ACHN (cell line): ENCODE measurements around the gene MGAT4B.

Experiments
- DNase-seq: peaks from one replicate; pipeline ENCODE4 v3.0.0-alpha.2; 2015
- in situ Hi-C: cut with HindIII; loops from 2 replicates; pipeline ENCODE4 v1.10.0; 2017; ENCODE audit warnings: low sequenced_read_pairs, low pct_ligation_motif_present, low pct_unique_long_range_greater_than_20kb

MGAT4B gene

GRCh38 chr5:179829732-179830435 lies 23.2 kb upstream of the MGAT4B start:
- DNase-seq: no peak
- in situ Hi-C loops: no loop called here

GRCh38 chr5:179828756-179829421 lies 22.2 kb upstream of the MGAT4B start:
- in situ Hi-C loops: no loop called here
- no peak for DNase-seq

GRCh38 chr5:179827680-179828079 lies 21.0 kb upstream of the MGAT4B start:
- no peak for DNase-seq
- in situ Hi-C loops: no loop called here

GRCh38 chr5:179825655-179826182 lies 19.1 kb upstream of the MGAT4B start:
- DNase-seq: no peak
- in situ Hi-C loops: no loop called here

GRCh38 chr5:179824745-179825112 lies 18.1 kb upstream of the MGAT4B start:
- no peak for DNase-seq
- in situ Hi-C loops: no loop called here

- DNase-seq: no peak
- in situ Hi-C loops: no loop called here
Observed at GRCh38 chr5:179823937-179824744, 17.5 kb upstream of the MGAT4B start.

GRCh38 chr5:179822444-179822990 lies 15.9 kb upstream of the MGAT4B start:
- no peak for DNase-seq
- in situ Hi-C loops: no loop called here

- DNase-seq: no peak
- in situ Hi-C loops: no loop called here
Observed at GRCh38 chr5:179822059-179822432, 15.4 kb upstream of the MGAT4B start.

- in situ Hi-C loops: no loop called here
- peak; percentile 81 for DNase-seq
Observed at GRCh38 chr5:179821298-179822058, 14.8 kb upstream of the MGAT4B start.

GRCh38 chr5:179820483-179821297 lies 14.0 kb upstream of the MGAT4B start, which contains the start of gene SQSTM1:
Gene SQSTM1 (plus strand): TSS chr5:179820905. CDS start chr5:179820937, 32 bp downstream.
- in situ Hi-C loops: no loop called here
- peak; percentile 72 for DNase-seq

GRCh38 chr5:179820127-179820482 lies 13.4 kb upstream of the MGAT4B start:
- no peak for DNase-seq
- in situ Hi-C loops: no loop called here

- peak; percentile 67 for DNase-seq
- in situ Hi-C loops: no loop called here
Observed at GRCh38 chr5:179819296-179820126, 12.8 kb upstream of the MGAT4B start.

GRCh38 chr5:179818746-179819295 lies 12.2 kb upstream of the MGAT4B start:
- in situ Hi-C loops: no loop called here
- DNase-seq: peak; percentile 93

GRCh38 chr5:179817890-179818745 lies 11.5 kb upstream of the MGAT4B start:
- no peak for DNase-seq
- in situ Hi-C loops: no loop called here

- in situ Hi-C loops: no loop called here
Observed at GRCh38 chr5:179817470-179817840, 10.8 kb upstream of the MGAT4B start.

More at GRCh38 chr5:179817470-179817840, 10.8 kb upstream of the MGAT4B start:
- DNase-seq: no peak
